Measurements from ENCODE around the gene ZNF367.

The ZNF367 gene

GRCh38 chr9:96418083-96418919 lies at the start of gene ZNF367:
ZNF367 (minus strand) TSS chr9:96418370; CDS start chr9:96418032, 338 bp downstream.
- DNase-seq, result peak; percentile 74 to 88

- no peak for DNase-seq
Observed at GRCh38 chr9:96467784-96468183, 49.6 kb upstream of the ZNF367 start.

GRCh38 chr9:96464426-96464825 lies 46.3 kb upstream of the ZNF367 start:
- no peak for DNase-seq

DNA sequence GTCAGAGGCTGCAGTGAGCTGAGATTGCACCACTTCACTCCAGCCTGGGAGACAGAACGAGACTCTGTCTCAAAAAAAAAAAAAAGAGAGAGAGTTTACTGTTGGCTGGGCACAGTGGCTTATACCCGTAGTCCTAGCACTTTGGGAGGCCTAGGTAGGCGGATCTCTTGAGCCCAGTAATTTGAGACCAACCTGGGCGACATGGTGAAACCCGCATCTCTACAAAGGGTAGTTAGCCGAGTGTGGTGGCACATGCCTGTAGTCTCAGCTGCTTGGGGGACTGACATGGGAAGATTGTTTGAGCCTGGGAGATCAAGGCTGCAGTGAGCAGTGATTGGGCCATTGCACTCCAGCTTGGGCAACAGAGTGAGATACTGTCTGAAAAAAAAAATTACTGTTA lies 44.4 kb upstream of the ZNF367 start:
- DNase-seq, result no peak

DNA sequence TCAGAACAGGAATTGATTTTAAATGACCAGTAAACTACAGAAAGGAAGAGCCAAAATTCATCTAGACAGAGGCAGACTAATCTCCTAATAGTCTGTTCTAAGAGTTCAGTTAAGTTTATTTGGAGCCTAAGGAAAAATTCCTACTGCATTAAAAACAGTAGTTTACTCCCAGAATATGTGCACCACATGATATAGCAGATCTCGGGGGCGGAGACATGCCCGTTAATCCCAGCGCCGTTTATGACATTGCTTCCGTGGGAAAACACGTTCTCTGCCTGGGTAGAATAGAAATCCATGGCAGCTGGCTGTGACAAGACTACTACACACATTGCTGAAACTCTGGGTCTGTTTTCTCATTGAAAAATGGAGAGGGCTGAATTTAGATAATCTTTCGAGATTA lies 43.2 kb upstream of the ZNF367 start:
- no peak for DNase-seq

DNA sequence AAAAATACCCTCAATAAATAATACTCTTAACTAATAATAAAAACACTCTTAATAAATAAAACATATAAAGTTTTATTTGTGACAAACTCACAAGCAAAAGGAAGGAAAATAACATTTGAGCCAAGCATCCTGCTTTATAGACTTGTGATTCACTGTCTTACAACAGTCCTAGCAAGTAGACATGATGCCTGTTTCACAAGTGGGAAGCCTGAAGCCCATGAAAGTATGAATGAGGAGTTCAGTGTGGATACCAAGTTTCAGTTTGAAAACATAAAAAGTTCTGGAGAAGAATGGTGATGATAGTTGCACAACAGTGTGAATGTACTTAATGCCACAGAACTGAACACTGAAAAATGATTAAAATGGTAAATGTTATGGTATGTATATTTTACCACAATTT lies 42.7 kb upstream of the ZNF367 start:
- DNase-seq, result no peak

DNA sequence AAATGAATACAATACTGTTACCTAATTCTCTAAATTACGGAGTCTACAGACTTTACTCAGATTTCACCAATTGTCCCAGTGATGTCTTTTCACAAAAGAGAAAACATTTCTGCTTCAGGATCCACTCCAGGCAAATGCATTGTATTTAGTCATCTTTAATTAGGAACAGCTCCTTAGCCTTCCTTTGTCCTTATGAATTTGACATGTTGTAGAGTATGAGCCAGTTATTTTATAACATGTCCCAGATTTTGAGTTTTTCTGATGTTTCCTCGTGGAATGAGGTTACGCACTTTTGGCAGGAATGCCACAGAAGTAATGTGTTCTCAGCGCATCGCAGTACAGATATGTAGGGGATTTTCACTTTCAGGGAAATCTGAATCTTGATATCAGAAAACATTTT lies 42.3 kb upstream of the ZNF367 start:
- no peak for DNase-seq

DNA sequence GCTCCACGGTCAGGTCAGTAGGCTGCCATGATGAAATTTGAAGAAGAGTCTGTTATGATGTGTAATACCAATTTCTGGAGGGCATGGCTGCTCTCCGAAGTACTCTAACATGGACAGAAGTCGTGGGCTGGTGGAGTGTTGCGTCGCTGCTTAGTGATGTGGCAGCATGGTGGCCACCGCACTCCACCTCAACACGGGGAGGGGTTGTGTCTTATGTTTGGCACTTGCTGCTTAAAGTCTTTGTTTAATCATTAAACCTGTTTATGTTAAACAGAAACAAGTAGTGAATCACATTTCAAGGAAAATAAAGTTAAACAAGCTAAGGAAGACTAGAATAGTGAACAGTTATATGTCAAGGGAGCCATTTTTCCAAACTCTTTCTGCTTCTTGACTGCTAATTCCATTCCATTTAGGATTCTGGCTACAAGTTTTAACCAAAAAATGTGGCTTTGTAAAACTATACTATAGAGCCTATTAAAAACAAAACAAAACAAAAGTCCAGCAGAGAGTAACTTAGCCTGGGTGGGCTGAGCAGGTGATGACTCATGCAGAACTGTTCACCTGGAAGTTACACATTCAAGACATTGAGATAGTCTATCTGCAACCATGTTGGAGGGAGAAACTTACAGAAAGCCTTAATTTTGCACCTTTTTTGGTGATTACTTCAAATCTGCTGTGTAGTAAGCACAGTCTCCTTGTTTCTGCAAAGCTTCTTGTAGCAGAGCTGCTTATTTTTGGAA lies 41.3 kb upstream of the ZNF367 start:
- DNase-seq, result no peak

- DNase-seq, result no peak
Observed at GRCh38 chr9:96458226-96458625, 40.1 kb upstream of the ZNF367 start.

- DNase-seq, result no peak
Observed at GRCh38 chr9:96457266-96457665, 39.1 kb upstream of the ZNF367 start.

- no peak for DNase-seq
Observed at GRCh38 chr9:96453625-96454024, 35.5 kb upstream of the ZNF367 start.

DNA sequence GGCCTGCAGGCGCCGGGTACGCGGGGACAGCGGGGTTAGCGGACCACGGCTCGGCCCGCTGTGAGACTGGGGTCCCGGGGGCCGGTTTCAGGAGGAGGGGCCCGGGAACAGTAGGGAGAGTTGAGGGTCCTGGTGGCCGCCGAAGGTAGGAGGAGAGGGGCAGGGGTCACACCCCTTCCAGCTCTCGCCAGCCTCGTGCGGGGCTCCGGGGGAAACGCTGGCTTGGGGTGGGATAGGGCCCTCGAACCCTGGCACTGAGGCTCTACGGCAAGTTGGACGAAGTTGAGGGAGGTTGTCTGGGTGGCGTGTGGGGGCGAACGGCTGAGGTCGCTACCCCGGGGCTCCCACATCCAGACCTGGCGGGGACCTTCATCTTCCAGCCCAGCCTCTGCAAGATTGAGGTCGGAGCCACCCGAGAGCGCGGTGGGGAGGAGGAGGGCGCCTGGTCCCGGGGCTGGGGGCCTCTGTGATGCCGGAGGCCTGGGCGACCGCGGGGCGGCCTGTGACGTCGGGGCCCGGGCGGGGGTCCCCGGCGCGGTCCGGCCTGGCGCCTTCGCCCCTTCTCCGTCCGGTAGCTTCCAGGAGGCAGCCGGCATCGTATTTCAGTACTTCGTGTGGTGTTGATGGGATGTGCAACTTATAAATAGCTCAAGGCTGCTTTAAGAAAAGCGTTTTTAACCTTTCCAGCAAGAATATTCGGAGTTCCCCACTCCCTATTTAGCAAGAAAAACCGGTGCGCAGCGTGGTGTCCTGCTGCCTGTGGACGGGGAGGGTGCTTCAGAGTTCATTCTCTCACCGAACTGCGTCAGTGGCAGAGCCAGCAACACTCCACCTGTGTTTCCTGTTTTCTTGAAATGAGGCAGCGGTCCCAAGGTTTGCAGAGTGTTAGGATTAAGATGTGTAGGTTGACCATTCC lies 32.7 kb upstream of the ZNF367 start:
- DNase-seq, result no peak

DNA sequence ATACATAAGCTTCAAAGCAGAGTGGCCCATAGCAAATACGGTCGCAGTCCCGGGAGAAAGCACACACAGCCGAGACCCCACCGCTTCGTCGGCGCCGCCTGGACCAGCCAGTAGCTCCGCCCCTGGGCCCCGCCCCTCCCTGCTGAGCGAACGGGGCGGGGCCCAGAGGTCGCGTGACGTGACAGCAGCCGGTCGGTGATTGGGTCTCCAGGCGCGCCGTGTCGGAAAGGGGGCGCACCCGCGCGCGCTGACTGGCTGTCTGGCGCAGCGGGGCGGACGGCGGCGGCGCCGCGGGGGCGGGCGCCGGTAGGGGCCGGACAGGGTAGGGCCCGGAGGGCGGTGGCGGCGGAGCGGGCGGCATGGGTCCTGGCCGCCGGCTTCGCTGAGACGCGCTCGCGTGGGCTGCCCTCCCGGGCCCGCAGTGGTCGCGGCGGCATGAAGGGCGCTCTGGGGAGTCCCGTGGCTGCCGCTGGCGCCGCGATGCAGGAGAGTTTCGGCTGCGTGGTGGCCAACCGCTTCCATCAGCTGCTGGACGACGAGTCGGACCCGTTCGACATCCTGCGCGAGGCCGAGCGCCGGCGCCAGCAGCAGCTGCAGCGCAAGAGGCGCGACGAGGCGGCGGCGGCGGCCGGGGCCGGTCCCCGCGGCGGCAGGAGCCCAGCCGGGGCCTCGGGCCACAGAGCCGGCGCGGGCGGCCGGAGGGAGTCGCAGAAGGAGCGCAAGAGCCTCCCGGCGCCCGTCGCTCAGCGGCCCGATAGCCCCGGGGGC lies 31.9 kb upstream of the ZNF367 start, which contains the start of gene HABP4:
HABP4 (plus strand) TSS at position 325 of the 768 bp plus-strand sequence; CDS start at position 436, 111 bp downstream.
- peak in 1 of 2 experiments; percentile 91 for DNase-seq

DNA sequence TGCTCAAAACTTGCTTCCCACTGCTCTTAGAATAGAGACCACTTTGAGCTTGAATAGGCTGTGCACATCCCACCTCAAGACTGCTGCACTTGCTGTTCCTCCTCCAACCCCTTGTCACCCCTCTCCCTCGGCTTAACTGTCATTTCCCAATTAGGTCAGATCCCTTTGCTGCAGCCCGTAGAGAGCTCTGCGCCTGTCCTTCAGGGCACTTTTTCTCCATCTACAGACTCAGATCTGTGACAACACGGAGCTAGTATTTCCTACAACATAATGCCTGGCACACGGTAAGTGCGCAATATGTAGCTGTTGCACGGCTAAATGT lies 31.3 kb upstream of the ZNF367 start:
- no peak for DNase-seq

GRCh38 chr9:96448546-96449170 lies 30.5 kb upstream of the ZNF367 start:
- DNase-seq, result no peak

- DNase-seq, result no peak
Observed at GRCh38 chr9:96447406-96447805, 29.2 kb upstream of the ZNF367 start.

GRCh38 chr9:96442491-96442890 lies 24.3 kb upstream of the ZNF367 start:
- DNase-seq, result no peak

DNA sequence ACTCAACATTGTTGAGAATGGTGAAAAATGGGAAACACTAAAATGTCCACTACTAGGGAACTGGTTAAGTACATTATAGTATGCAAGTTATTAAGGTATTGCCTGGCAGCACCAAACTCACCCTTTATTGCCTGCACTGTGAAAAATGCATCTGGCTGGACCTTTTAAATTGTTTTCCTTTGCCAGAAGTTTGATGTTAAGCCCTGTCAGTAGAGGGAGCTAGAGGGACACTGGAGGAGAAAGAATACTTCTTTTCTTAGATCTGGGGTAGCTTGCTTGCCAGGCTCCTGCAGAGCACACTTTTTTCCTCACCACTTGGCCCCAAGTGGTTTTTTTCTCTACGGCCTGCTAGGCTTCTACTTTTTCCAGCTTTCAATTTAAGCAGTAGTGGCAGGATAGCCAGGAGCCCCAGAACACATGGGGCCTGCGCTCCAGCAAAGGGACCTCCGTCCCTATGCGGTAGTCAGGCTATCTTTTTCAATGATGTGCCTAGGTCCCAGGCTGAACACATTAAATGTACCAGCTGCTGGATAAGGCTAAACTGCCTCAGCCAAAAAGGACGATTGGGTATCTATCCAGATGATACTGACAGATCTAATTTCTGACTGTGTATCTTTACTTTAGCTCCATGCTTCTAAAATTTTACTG lies 23.8 kb upstream of the ZNF367 start:
- DNase-seq, result no peak

DNA sequence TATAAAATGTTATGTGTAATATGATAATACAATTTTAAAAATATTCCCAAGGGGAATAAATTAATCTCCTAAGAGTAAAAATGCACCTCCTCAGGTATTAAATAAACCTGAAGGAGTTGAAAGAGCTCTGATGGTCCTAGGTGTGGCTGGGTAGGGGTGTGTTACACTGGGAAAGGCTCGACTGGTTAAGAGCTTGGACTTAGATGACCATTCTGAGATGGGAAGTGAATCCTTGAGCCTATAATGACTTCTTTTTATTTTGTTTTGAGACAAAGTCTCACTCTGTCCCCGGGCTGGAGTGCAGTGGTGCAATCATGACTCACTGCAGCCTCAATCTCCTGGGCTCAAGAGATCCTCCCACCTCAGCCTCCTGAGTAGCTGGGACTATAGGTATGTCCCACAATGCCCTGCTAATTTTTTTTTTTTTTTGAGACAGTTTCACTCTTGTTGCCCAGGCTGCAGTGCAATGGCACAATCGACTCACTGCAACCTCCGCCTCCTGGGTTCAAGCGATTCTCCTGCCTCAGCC lies 22.6 kb upstream of the ZNF367 start:
- no peak for DNase-seq

- no peak for DNase-seq
Observed at GRCh38 chr9:96437454-96437853, 19.3 kb upstream of the ZNF367 start.

Data from cerebellar nuclear complex (tissue), 1 donor.